ENCODE results near the gene RIMS1.

DNA sequence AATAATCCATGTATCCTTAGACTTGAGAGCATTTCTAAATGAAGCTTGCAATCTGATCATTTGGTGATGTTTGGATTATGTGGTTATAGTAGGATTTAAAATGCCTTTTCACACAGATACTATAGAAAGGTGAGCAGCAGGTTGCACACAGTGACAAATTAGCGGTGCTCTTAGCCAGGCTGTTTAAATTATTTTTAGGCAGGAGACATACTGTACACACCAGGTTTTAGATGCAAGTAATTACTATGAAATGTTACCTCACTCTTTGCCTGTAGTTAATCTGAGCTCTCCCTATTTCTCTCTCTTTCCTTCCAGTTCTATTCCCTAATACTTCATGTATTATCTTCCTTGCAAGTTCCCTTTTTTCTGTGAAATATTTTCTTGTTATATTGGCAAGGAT is 191.7 kb downstream of the RIMS1 start:
- TF ChIP-seq EZH2 (IDR thresholded peaks at IDR 0.05; ENCODE audit: insufficient read depth, low read length), result no peak
- TF ChIP-seq, protein P1, sequence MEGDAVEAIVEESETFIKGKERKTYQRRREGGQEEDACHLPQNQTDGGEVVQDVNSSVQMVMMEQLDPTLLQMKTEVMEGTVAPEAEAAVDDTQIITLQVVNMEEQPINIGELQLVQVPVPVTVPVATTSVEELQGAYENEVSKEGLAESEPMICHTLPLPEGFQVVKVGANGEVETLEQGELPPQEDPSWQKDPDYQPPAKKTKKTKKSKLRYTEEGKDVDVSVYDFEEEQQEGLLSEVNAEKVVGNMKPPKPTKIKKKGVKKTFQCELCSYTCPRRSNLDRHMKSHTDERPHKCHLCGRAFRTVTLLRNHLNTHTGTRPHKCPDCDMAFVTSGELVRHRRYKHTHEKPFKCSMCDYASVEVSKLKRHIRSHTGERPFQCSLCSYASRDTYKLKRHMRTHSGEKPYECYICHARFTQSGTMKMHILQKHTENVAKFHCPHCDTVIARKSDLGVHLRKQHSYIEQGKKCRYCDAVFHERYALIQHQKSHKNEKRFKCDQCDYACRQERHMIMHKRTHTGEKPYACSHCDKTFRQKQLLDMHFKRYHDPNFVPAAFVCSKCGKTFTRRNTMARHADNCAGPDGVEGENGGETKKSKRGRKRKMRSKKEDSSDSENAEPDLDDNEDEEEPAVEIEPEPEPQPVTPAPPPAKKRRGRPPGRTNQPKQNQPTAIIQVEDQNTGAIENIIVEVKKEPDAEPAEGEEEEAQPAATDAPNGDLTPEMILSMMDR (IDR thresholded peaks at IDR 0.05; ENCODE audit: insufficient read depth, low read depth, low read length), result no peak

Data from astrocyte (in vitro differentiated cells and primary cell).